ENCODE data around the gene RAB36. TPM values are rescaled to one million over a fixed set of nuclear protein-coding genes. Genes with fewer than 3 reads are reported as not detected.

Gene RAB36
- total and polyA plus RNA-seq, 9 of the 15 experiments (the other 6 are each of a cell fraction or from before 2014, with no cell fraction given), result 0.04 to 0.50 (median 0.08) TPM; not detected in 3

- TF ChIP-seq KDM2B (CRISPR knock-in tag; IDR thresholded peaks at IDR 0.05) (0 out of 2 replicates have a peak, but pooled peaks have one; percentile 34), SOX6 (IDR thresholded peaks at IDR 0.05) (no peak), MCM7 (IDR thresholded peaks at IDR 0.05) (0 out of 4 replicates have a peak, but pooled peaks of 1 of the 2 experiments have one; percentile 78), ETV5 (CRISPR knock-in tag; IDR thresholded peaks at IDR 0.05; ENCODE audit: low read depth) (no peak), LARP7 (IDR thresholded peaks at IDR 0.05) (no peak), ZNF785 (CRISPR knock-in tag; IDR thresholded peaks at IDR 0.05) (no peak), GTF2A2 (tag; IDR thresholded peaks at IDR 0.05) (no peak), SPI1 (IDR thresholded peaks at IDR 0.05; ENCODE audit: borderline replicate concordance, low read depth, low read length) (no peak), PBX2 (CRISPR knock-in tag; IDR thresholded peaks at IDR 0.05; ENCODE audit: low read depth) (0 out of 2 replicates have a peak, but pooled peaks have one; percentile 24), PBX2 (tag; conservative IDR thresholded peaks at IDR 0.05; ENCODE audit: low read depth) (no peak), CHD2 (IDR thresholded peaks at IDR 0.05; ENCODE audit: low read depth, low read length) (no peak), MYC (IDR thresholded peaks at IDR 0.05; ENCODE audit: low read depth, low read length) (no peak), MYC (CRISPR knock-in tag; IDR thresholded peaks at IDR 0.05; ENCODE audit: borderline replicate concordance, low read depth) (no peak), ZNF79 (CRISPR knock-in tag; IDR thresholded peaks at IDR 0.05; ENCODE audit: low read depth) (no peak), RAD51 (IDR thresholded peaks at IDR 0.05; ENCODE audit: borderline replicate concordance, low read depth) (no peak), ZNF408 (CRISPR knock-in tag; IDR thresholded peaks at IDR 0.05; ENCODE audit: low read depth) (no peak), CHAMP1 (IDR thresholded peaks at IDR 0.05) (no peak), CBFA2T2 (conservative IDR thresholded peaks at IDR 0.05) (no peak), YY1 (IDR thresholded peaks at IDR 0.05; ENCODE audit: borderline replicate concordance in 1 of 3, control insufficient read depth in 1 of 3, extremely low read depth in 1 of 3, insufficient read depth in 3 of 3, insufficient read length in 1 of 3, insufficient replicate concordance in 2 of 3, low read depth in 1 of 3, low read length in 2 of 3) (no peak)
- TF ChIP-seq, protein P1, sequence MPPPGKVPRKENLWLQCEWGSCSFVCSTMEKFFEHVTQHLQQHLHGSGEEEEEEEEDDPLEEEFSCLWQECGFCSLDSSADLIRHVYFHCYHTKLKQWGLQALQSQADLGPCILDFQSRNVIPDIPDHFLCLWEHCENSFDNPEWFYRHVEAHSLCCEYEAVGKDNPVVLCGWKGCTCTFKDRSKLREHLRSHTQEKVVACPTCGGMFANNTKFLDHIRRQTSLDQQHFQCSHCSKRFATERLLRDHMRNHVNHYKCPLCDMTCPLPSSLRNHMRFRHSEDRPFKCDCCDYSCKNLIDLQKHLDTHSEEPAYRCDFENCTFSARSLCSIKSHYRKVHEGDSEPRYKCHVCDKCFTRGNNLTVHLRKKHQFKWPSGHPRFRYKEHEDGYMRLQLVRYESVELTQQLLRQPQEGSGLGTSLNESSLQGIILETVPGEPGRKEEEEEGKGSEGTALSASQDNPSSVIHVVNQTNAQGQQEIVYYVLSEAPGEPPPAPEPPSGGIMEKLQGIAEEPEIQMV (tag; conservative IDR thresholded peaks at IDR 0.05; ENCODE audit: low read depth), result no peak
- TF ChIP-seq, protein P2, sequence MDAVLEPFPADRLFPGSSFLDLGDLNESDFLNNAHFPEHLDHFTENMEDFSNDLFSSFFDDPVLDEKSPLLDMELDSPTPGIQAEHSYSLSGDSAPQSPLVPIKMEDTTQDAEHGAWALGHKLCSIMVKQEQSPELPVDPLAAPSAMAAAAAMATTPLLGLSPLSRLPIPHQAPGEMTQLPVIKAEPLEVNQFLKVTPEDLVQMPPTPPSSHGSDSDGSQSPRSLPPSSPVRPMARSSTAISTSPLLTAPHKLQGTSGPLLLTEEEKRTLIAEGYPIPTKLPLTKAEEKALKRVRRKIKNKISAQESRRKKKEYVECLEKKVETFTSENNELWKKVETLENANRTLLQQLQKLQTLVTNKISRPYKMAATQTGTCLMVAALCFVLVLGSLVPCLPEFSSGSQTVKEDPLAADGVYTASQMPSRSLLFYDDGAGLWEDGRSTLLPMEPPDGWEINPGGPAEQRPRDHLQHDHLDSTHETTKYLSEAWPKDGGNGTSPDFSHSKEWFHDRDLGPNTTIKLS (IDR thresholded peaks at IDR 0.05; ENCODE audit: borderline replicate concordance, low read depth), result no peak
These were observed 38.9 kb upstream of the RAB36 start (continued) for GRCh38 chr22:23106344-23106743.

Measured in K562 (cell line).